GM21390 (cell line): ENCODE measurements around the gene DNA2.

Source experiments
- ATAC-seq: cut with Tn5 transposase; IDR thresholded peaks from one replicate; pipeline ENCODE4 v1.9.1; 2021; ENCODE audit not compliant: unreplicated experiment

DNA2 gene

GRCh38 chr10:68446179-68446578 lies 25.6 kb downstream of the DNA2 start:
- no peak for ATAC-seq

GRCh38 chr10:68442971-68443370 lies 28.8 kb downstream of the DNA2 start:
- no peak for ATAC-seq

GRCh38 chr10:68440898-68441297 lies 30.9 kb downstream of the DNA2 start:
- no peak for ATAC-seq

GRCh38 chr10:68435803-68436202 lies 36.0 kb downstream of the DNA2 start:
- ATAC-seq: no peak

- no peak for ATAC-seq
Observed at GRCh38 chr10:68434657-68435056, 37.1 kb downstream of the DNA2 start.

GRCh38 chr10:68428396-68429104 lies 43.2 kb downstream of the DNA2 start:
- ATAC-seq: no peak

- no peak for ATAC-seq
Observed at GRCh38 chr10:68424454-68425014, 47.2 kb downstream of the DNA2 start.

GRCh38 chr10:68423522-68423921 lies 48.3 kb downstream of the DNA2 start:
- ATAC-seq: no peak

GRCh38 chr10:68419376-68419775 lies 52.4 kb downstream of the DNA2 start:
- ATAC-seq: no peak

- no peak for ATAC-seq
Observed at GRCh38 chr10:68408898-68409518, 62.8 kb downstream of the DNA2 start.

- ATAC-seq: peak; percentile 96
Observed at GRCh38 chr10:68406815-68407548, 64.8 kb downstream of the DNA2 start, which contains the start of gene RUFY2. RUFY2 (minus strand) TSS chr10:68407277; CDS start chr10:68407189, 88 bp downstream.

GRCh38 chr10:68406111-68406814 lies 65.5 kb downstream of the DNA2 start:
- peak; percentile 32 for ATAC-seq

GRCh38 chr10:68403701-68404100 lies 68.1 kb downstream of the DNA2 start:
- ATAC-seq: no peak

GRCh38 chr10:68402276-68402675 lies 69.5 kb downstream of the DNA2 start:
- ATAC-seq: no peak

GRCh38 chr10:68397005-68397404 lies 74.8 kb downstream of the DNA2 start:
- ATAC-seq: no peak

GRCh38 chr10:68385740-68386139 lies 86.0 kb downstream of the DNA2 start:
- no peak for ATAC-seq

- ATAC-seq: no peak
Observed at GRCh38 chr10:68371604-68372003, 100.2 kb downstream of the DNA2 start.

- ATAC-seq: no peak
Observed at GRCh38 chr10:68367121-68367520, 104.7 kb downstream of the DNA2 start.

- ATAC-seq: no peak
Observed at GRCh38 chr10:68366600-68366999, 105.2 kb downstream of the DNA2 start.

GRCh38 chr10:68365611-68366010 lies 106.2 kb downstream of the DNA2 start:
- ATAC-seq: no peak
